ENCODE data around the gene C17orf113.

Gene C17orf113

GRCh38 chr17:42087042-42087701 lies 36.8 kb upstream of the C17orf113 start:
- Histone ChIP-seq H3K27ac (ENCODE audit: low read depth, low read length) (no peak overlapping the region), H3K27me3 (ENCODE audit: control insufficient read depth in 1 of 2, insufficient read depth in 2 of 2, low read length in 2 of 2) (peaks cover 0 to 3% of the 10 kb centered on the region in 2 donors), H3K36me3 (ENCODE audit: insufficient read depth, low read length) (no peaks in the 10 kb centered on the region), H3K9me3 (ENCODE audit: low read length) (no peaks in the 10 kb centered on the region), H3K4me3 (ENCODE audit: low read depth in 1 of 2, low read length in 2 of 2) (no peak overlapping the region), H3K9ac (ENCODE audit: low read length) (no peak overlapping the region), H3K4me1 (ENCODE audit: insufficient read depth, low read length) (no peaks in the 10 kb centered on the region)

DNA sequence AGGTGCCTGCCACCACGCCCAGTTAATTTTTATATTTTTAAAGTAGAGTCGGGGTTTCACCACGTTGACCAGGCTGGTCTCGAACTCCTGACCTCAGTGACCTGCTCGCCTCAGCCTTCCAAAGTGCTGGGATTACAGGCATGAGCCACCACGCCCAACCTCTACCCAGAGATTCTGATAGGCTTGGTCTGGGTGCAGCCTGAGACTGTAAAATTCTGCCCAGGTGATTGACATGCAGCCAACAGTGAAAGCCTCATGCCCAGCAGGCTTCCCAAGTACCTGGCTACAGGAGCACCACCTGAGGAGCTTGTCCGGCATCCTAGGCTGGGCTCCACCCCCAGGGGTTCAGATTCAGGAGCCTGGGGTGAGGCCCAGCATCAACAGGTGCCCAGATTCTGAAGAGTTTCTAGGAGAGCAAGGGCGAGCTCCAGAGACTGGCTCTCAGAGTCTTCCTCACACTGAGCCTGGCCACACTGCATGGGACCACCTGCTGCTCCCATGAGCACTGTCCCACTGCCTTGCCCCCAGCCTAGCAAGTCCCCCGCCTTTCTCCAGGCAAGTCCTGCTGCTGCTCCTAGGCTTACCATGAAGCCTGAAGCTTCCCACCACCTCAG lies 31.2 kb upstream of the C17orf113 start:
- Histone ChIP-seq H3K4me3 (ENCODE audit: low read depth in 1 of 2, low read length in 2 of 2) (no peak overlapping the region), H3K27me3 (ENCODE audit: control insufficient read depth in 1 of 2, insufficient read depth in 2 of 2, low read length in 2 of 2) (no peaks in the 10 kb centered on the region), H3K9me3 (ENCODE audit: low read length) (no peaks in the 10 kb centered on the region), H3K27ac (ENCODE audit: low read depth, low read length) (no peak overlapping the region), H3K4me1 (ENCODE audit: insufficient read depth, low read length) (no peaks in the 10 kb centered on the region), H3K9ac (ENCODE audit: low read length) (no peak overlapping the region), H3K36me3 (ENCODE audit: insufficient read depth, low read length) (no peaks in the 10 kb centered on the region)

GRCh38 chr17:42079541-42079940 lies 29.1 kb upstream of the C17orf113 start:
- Histone ChIP-seq H3K9me3 (ENCODE audit: low read length) (no peaks in the 10 kb centered on the region), H3K36me3 (ENCODE audit: insufficient read depth, low read length) (no peaks in the 10 kb centered on the region), H3K9ac (ENCODE audit: low read length) (no peak overlapping the region), H3K4me3 (ENCODE audit: low read depth in 1 of 2, low read length in 2 of 2) (no peak overlapping the region), H3K4me1 (ENCODE audit: insufficient read depth, low read length) (no peaks in the 10 kb centered on the region), H3K27me3 (ENCODE audit: control insufficient read depth in 1 of 2, insufficient read depth in 2 of 2, low read length in 2 of 2) (no peaks in the 10 kb centered on the region), H3K27ac (ENCODE audit: low read depth, low read length) (no peak overlapping the region)

DNA sequence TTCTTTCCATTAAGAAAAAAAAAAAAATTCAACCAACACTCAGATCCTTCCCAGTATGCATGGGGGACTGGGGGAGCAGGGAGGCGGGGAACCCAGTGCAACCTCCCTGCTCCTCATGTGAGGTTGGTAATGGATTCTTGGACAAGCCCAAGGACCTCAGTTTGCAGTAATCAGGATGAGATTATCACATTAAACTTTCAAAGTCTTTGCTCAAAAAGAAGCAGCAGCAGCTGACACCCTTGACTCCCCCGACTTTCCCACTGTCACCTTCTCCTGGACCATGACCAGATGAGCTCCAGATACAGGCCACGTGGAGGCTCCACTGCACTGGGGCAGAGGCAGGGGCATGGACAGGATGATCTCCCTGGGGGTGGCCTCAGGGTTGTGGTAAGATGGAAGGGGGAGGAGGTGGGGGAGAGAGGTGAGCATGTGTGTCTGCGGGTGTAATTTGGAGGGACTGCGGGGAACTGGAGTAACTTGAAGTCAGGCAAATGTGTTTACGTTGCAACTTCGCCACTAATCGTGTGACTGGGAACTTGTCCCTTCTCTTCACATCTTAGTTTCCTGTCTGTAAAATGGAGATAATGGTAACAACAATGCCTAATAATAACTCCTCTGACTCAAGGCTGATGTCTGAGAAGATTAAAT lies 28.1 kb upstream of the C17orf113 start:
- no peaks in the 10 kb centered on the region for H3K4me1 ChIP-seq (ENCODE audit: insufficient read depth, low read length)
- H3K9me3 ChIP-seq (ENCODE audit: low read length): no peaks in the 10 kb centered on the region
- H3K9ac ChIP-seq (ENCODE audit: low read length): no peak overlapping the region
- H3K27me3 ChIP-seq (ENCODE audit: control insufficient read depth in 1 of 2, insufficient read depth in 2 of 2, low read length in 2 of 2): no peaks in the 10 kb centered on the region
- no peak overlapping the region for H3K4me3 ChIP-seq (ENCODE audit: low read depth in 1 of 2, low read length in 2 of 2)
- no peak overlapping the region for H3K27ac ChIP-seq (ENCODE audit: low read depth, low read length)
- H3K36me3 ChIP-seq (ENCODE audit: insufficient read depth, low read length): no peaks in the 10 kb centered on the region

GRCh38 chr17:42077755-42078154 lies 27.4 kb upstream of the C17orf113 start:
- H3K27ac ChIP-seq (ENCODE audit: low read depth, low read length): no peak overlapping the region
- H3K9ac ChIP-seq (ENCODE audit: low read length): no peak overlapping the region

GRCh38 chr17:42076797-42077559 lies 26.6 kb upstream of the C17orf113 start:
- peaks cover 2% of the 10 kb centered on the region for H3K4me1 ChIP-seq (ENCODE audit: insufficient read depth, low read length)
- no peaks in the 10 kb centered on the region for H3K36me3 ChIP-seq (ENCODE audit: insufficient read depth, low read length)
- H3K9me3 ChIP-seq (ENCODE audit: low read length): no peaks in the 10 kb centered on the region
- H3K27me3 ChIP-seq (ENCODE audit: control insufficient read depth in 1 of 2, insufficient read depth in 2 of 2, low read length in 2 of 2): peaks cover under 1 to 9% of the 10 kb centered on the region in 2 donors
- no peak overlapping the region for H3K9ac ChIP-seq (ENCODE audit: low read length)
- no peak overlapping the region for H3K4me3 ChIP-seq (ENCODE audit: low read depth in 1 of 2, low read length in 2 of 2)
- no peak overlapping the region for H3K27ac ChIP-seq (ENCODE audit: low read depth, low read length)

More at GRCh38 chr17:42077755-42078154, 27.4 kb upstream of the C17orf113 start:
- Histone ChIP-seq H3K4me3 (ENCODE audit: low read depth in 1 of 2, low read length in 2 of 2) (no peak overlapping the region), H3K27me3 (ENCODE audit: control insufficient read depth in 1 of 2, insufficient read depth in 2 of 2, low read length in 2 of 2) (peaks cover 0 to 2% of the 10 kb centered on the region in 2 donors), H3K4me1 (ENCODE audit: insufficient read depth, low read length) (no peaks in the 10 kb centered on the region), H3K36me3 (ENCODE audit: insufficient read depth, low read length) (no peaks in the 10 kb centered on the region), H3K9me3 (ENCODE audit: low read length) (no peaks in the 10 kb centered on the region)

DNA sequence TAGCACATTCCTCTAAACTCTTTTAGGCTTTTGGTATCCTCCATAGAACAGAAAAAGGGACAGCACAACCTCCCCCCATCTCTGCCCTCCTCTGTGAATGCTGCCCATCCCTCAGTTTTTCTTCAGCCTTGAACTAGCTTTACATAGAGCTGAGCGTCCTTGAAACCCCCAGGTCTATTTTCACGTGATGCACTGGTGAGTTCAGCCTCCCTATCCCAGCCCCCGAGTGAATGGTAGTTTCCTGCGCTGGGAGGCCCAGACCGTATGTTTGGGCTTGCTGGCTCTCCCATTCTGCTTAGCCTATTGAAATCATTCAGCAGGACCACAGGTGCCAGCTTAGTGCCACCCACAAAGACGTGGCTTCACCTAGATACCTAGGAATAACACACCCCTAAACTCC lies 25.4 kb upstream of the C17orf113 start:
- Histone ChIP-seq H3K9ac (ENCODE audit: low read length) (no peak overlapping the region), H3K9me3 (ENCODE audit: low read length) (no peaks in the 10 kb centered on the region), H3K27ac (ENCODE audit: low read depth, low read length) (no peak overlapping the region), H3K4me1 (ENCODE audit: insufficient read depth, low read length) (peaks cover 4% of the 10 kb centered on the region), H3K4me3 (ENCODE audit: low read depth in 1 of 2, low read length in 2 of 2) (no peak overlapping the region), H3K27me3 (ENCODE audit: control insufficient read depth in 1 of 2, insufficient read depth in 2 of 2, low read length in 2 of 2) (peaks cover 9 to 20% of the 10 kb centered on the region in 2 donors), H3K36me3 (ENCODE audit: insufficient read depth, low read length) (no peaks in the 10 kb centered on the region)

DNA sequence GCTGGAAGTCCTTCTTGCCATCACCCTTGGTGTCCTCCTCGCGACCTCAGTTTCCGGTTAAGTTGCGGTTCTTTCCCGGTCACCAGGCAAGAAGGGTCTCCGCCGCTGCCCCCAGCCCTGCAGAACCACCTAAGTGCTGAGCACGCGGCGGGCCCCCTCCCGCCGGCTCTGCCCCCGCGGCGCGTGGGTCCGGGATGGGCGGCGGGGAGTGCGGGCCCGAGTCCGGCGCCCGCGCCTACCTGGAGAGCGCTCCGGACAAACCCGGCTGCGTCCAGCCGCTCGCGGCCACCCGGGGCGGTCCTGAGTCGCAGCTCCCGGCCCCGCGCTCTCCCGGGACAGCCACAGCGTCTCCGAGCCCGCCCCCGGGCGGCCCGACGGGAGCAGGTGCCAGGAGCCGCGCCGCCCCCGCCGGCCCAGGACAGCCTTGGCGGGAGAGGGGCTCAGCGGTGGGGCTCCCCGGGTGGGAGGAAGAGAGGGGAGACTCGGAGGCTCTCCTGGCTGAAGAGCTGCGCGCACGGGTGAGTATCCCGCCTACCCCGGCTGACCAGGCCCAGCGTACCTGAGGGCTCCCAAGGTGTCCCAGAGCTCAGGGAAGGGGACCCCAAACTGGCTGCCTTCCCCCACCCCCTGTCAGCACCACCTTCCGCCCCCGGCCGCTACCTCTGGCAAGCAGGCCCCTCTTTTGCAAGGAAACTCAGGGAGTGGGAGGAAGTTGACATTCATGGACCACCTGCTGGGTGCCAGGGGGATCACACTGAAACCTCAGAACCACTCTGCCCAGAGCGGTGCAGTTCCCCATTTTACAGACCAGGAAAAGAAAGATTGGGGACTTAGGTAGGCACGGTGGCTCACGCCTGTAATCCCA lies 22.2 kb upstream of the C17orf113 start:
- Histone ChIP-seq H3K4me3 (ENCODE audit: low read depth in 1 of 2, low read length in 2 of 2) (no peak overlapping the region), H3K9me3 (ENCODE audit: low read length) (no peaks in the 10 kb centered on the region), H3K36me3 (ENCODE audit: insufficient read depth, low read length) (no peaks in the 10 kb centered on the region), H3K9ac (ENCODE audit: low read length) (no peak overlapping the region), H3K27ac (ENCODE audit: low read depth, low read length) (no peak overlapping the region), H3K4me1 (ENCODE audit: insufficient read depth, low read length) (peaks cover 4% of the 10 kb centered on the region), H3K27me3 (ENCODE audit: control insufficient read depth in 1 of 2, insufficient read depth in 2 of 2, low read length in 2 of 2) (peaks cover 9 to 23% of the 10 kb centered on the region in 2 donors)

GRCh38 chr17:42071810-42072209 lies 21.4 kb upstream of the C17orf113 start:
- peaks cover 4% of the 10 kb centered on the region for H3K4me1 ChIP-seq (ENCODE audit: insufficient read depth, low read length)
- H3K9ac ChIP-seq (ENCODE audit: low read length): no peak overlapping the region
- H3K4me3 ChIP-seq (ENCODE audit: low read depth in 1 of 2, low read length in 2 of 2): no peak overlapping the region
- no peak overlapping the region for H3K27ac ChIP-seq (ENCODE audit: low read depth, low read length)
- H3K36me3 ChIP-seq (ENCODE audit: insufficient read depth, low read length): no peaks in the 10 kb centered on the region
- no peaks in the 10 kb centered on the region for H3K9me3 ChIP-seq (ENCODE audit: low read length)
- peaks cover 9 to 23% of the 10 kb centered on the region in 2 donors for H3K27me3 ChIP-seq (ENCODE audit: control insufficient read depth in 1 of 2, insufficient read depth in 2 of 2, low read length in 2 of 2)

- H3K9me3 ChIP-seq (ENCODE audit: low read length): no peaks in the 10 kb centered on the region
- H3K36me3 ChIP-seq (ENCODE audit: insufficient read depth, low read length): no peaks in the 10 kb centered on the region
- H3K27me3 ChIP-seq (ENCODE audit: control insufficient read depth in 1 of 2, insufficient read depth in 2 of 2, low read length in 2 of 2): peaks cover 9 to 23% of the 10 kb centered on the region in 2 donors
- no peak overlapping the region for H3K9ac ChIP-seq (ENCODE audit: low read length)
- no peak overlapping the region for H3K27ac ChIP-seq (ENCODE audit: low read depth, low read length)
- no peak overlapping the region for H3K4me3 ChIP-seq (ENCODE audit: low read depth in 1 of 2, low read length in 2 of 2)
- H3K4me1 ChIP-seq (ENCODE audit: insufficient read depth, low read length): peaks cover 4% of the 10 kb centered on the region
These were observed 18.6 kb upstream of the C17orf113 start for GRCh38 chr17:42068979-42069378.
